ENCODE data around the gene NOC4L.

NOC4L gene

DNA sequence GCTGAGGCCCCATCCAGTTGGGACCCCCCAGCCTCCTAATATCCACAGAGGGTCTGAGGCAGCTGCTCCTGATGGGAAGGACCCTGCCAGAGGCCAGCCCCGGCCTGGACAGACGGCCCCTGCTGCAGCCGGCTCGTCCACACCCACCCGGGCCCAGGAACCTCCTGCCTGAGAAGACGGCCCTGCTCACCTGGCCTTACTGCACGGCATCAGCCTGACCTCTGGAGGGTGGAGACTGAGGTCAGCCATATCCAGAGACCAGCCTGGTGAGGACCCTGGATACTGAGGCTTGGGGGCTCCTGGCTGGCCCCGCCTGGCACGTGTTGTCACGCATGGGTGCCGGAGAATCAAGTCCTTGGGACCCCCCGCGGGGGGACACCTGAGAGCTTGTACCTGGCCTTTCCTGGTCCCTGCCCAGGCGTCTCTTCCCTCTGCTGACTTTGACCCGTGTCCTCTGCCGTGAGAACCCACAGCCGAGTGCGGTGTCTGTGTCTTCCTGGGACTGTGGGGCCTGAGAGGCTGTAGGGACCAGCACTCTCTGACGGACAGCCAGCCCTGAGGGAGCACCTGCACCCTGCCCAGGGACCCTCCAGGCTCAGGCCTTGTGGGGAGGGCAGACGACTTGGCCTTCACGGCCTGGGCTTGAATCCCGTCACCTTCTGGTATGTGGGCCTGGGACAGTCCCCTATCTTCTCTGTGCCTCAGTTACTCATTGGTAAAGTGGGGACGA lies 57.3 kb downstream of the NOC4L start:
- DNase-seq (ENCODE audit: low spot score): no peak
- TF ChIP-seq, protein P1, sequence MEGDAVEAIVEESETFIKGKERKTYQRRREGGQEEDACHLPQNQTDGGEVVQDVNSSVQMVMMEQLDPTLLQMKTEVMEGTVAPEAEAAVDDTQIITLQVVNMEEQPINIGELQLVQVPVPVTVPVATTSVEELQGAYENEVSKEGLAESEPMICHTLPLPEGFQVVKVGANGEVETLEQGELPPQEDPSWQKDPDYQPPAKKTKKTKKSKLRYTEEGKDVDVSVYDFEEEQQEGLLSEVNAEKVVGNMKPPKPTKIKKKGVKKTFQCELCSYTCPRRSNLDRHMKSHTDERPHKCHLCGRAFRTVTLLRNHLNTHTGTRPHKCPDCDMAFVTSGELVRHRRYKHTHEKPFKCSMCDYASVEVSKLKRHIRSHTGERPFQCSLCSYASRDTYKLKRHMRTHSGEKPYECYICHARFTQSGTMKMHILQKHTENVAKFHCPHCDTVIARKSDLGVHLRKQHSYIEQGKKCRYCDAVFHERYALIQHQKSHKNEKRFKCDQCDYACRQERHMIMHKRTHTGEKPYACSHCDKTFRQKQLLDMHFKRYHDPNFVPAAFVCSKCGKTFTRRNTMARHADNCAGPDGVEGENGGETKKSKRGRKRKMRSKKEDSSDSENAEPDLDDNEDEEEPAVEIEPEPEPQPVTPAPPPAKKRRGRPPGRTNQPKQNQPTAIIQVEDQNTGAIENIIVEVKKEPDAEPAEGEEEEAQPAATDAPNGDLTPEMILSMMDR (conservative IDR thresholded peaks at IDR 0.05; ENCODE audit: low read depth): no peak
- H3K27ac ChIP-seq: no peak overlapping the region
- ChIA-PET POLR2A (ENCODE audit: low non-redundant PET) (no interaction called here), CTCF (no interaction called here)

All from RWPE1 (cell line).